ENCODE measurements around the gene COL2A1. TPM values are rescaled to one million over a fixed set of nuclear protein-coding genes. Genes with fewer than 3 reads are reported as not detected.

COL2A1 gene
- polyA plus RNA-seq, 1 donor (not counting 4 experiments of a cell fraction or from before 2014, with no cell fraction given), result 0.03 TPM

DNA sequence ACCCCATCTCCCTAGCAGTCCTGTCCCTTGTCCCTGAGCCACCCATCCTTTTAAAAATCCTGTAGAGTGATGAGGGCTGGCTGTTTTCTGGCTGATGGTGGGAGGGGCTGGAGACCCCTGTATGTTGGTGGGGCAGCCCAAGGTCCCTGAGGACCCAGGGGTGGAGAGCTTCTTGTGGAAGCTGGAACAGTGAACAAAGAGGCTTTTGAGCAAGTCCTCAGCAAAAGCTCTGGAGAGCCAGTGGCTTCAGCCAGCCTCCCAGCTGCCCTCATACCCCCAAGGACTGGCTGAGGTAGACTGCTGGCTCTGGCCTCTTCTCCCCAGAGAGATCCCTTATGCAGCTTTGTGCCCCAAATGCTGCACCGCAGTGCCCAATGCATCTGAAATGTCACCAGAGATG, 29.2 kb upstream of the COL2A1 start:
- dilution Hi-C loops (cut with MboI; ENCODE audit: extremely low pct_ligation_motif_present, low sequenced_read_pairs), result no loop called here
- no peak for FAIRE-seq
- DNase-seq (ENCODE audit: low read depth, low spot score), result no peak

DNA sequence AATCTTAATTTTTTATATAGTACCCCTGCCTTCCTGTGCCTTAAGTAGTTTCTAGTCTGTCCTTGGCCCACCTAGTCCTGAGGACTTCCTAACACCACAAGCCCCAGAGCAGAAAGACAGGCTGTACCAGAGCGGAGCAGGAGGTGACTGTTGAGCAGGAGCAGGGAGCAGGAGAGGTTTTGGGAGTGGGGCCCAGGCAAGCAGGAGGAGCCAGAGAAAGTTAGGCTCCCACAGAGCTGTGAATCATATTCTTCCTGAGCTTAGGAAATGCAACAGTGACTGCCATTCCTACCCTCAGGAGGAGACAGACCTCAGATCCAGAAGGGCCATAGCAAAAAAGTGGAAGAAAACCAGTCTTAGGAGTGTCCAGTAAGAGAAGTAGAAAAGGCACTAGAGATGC, 28.3 kb upstream of the COL2A1 start:
- no peaks in the 10 kb centered on the region for H3K79me2 ChIP-seq (ENCODE audit: control insufficient read depth, insufficient read depth, low read length)
- H3K9ac ChIP-seq (ENCODE audit: control insufficient read depth, extremely low read depth, insufficient read depth, low read length), result no peak overlapping the region
- H3K4me3 ChIP-seq (ENCODE audit: control insufficient read depth in 2 of 3, extremely low read depth in 1 of 3, insufficient read depth in 2 of 3, low read depth in 1 of 3, low read length in 3 of 3), result no peak overlapping the region
- dilution Hi-C loops (cut with MboI; ENCODE audit: extremely low pct_ligation_motif_present, low sequenced_read_pairs), result no loop called here
- FAIRE-seq (no peak), DNase-seq (ENCODE audit: low read depth, low spot score) (no peak)
- no peak overlapping the region for H3K27ac ChIP-seq (ENCODE audit: control insufficient read depth, insufficient read depth, low read length)
- no peak for TF ChIP-seq EZH2 (IDR thresholded peaks at IDR 0.05; ENCODE audit: low read length)
- TF ChIP-seq, protein P1, sequence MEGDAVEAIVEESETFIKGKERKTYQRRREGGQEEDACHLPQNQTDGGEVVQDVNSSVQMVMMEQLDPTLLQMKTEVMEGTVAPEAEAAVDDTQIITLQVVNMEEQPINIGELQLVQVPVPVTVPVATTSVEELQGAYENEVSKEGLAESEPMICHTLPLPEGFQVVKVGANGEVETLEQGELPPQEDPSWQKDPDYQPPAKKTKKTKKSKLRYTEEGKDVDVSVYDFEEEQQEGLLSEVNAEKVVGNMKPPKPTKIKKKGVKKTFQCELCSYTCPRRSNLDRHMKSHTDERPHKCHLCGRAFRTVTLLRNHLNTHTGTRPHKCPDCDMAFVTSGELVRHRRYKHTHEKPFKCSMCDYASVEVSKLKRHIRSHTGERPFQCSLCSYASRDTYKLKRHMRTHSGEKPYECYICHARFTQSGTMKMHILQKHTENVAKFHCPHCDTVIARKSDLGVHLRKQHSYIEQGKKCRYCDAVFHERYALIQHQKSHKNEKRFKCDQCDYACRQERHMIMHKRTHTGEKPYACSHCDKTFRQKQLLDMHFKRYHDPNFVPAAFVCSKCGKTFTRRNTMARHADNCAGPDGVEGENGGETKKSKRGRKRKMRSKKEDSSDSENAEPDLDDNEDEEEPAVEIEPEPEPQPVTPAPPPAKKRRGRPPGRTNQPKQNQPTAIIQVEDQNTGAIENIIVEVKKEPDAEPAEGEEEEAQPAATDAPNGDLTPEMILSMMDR (optimal IDR thresholded peaks at IDR 0.05 in 1 of 3, IDR thresholded peaks at IDR 0.05 in 1 of 3, conservative IDR thresholded peaks at IDR 0.05 in 1 of 3; ENCODE audit: extremely low read depth in 1 of 3, insufficient read depth in 2 of 3, low read length in 3 of 3), result no peak
- H3K4me2 ChIP-seq (ENCODE audit: control insufficient read depth, extremely low read depth, insufficient read depth, low read depth, low read length), result no peak overlapping the region
- no peaks in the 10 kb centered on the region for H4K20me1 ChIP-seq (ENCODE audit: control insufficient read depth, extremely low read depth, insufficient read depth, low read length)
- H3K4me1 ChIP-seq (ENCODE audit: control insufficient read depth, extremely low read depth, insufficient read depth, low read length), result peaks cover 3% of the 10 kb centered on the region
- no peak overlapping the region for H2AFZ ChIP-seq (ENCODE audit: control insufficient read depth, low read length)
- H3K36me3 ChIP-seq (ENCODE audit: control insufficient read depth in 2 of 2, extremely low read depth in 1 of 2, insufficient read depth in 2 of 2, low read length in 2 of 2), result no peaks in the 10 kb centered on the region
- no peaks in the 10 kb centered on the region for H3K9me1 ChIP-seq (ENCODE audit: control insufficient read depth, extremely low read depth, insufficient read depth, low read length)
- no peaks in the 10 kb centered on the region for H3K9me3 ChIP-seq (ENCODE audit: control insufficient read depth, low read depth, low read length)
- no peaks in the 10 kb centered on the region for H3K27me3 ChIP-seq (ENCODE audit: control insufficient read depth, extremely low read depth, insufficient read depth, low read length)

More for the DNA sequence above, 29.2 kb upstream of the COL2A1 start:
- no peaks in the 10 kb centered on the region for H3K79me2 ChIP-seq (ENCODE audit: control insufficient read depth, insufficient read depth, low read length)
- H3K4me2 ChIP-seq (ENCODE audit: control insufficient read depth, extremely low read depth, insufficient read depth, low read depth, low read length), result no peak overlapping the region
- H4K20me1 ChIP-seq (ENCODE audit: control insufficient read depth, extremely low read depth, insufficient read depth, low read length), result no peaks in the 10 kb centered on the region
- H3K9me1 ChIP-seq (ENCODE audit: control insufficient read depth, extremely low read depth, insufficient read depth, low read length), result no peaks in the 10 kb centered on the region
- H3K4me3 ChIP-seq (ENCODE audit: control insufficient read depth in 2 of 3, extremely low read depth in 1 of 3, insufficient read depth in 2 of 3, low read depth in 1 of 3, low read length in 3 of 3), result no peak overlapping the region
- no peaks in the 10 kb centered on the region for H3K9me3 ChIP-seq (ENCODE audit: control insufficient read depth, low read depth, low read length)
- TF ChIP-seq EZH2 (IDR thresholded peaks at IDR 0.05; ENCODE audit: low read length), result no peak
- TF ChIP-seq, protein P1 (optimal IDR thresholded peaks at IDR 0.05 in 1 of 3, IDR thresholded peaks at IDR 0.05 in 1 of 3, conservative IDR thresholded peaks at IDR 0.05 in 1 of 3; ENCODE audit: extremely low read depth in 1 of 3, insufficient read depth in 2 of 3, low read length in 3 of 3), result no peak
- peaks cover 3% of the 10 kb centered on the region for H3K4me1 ChIP-seq (ENCODE audit: control insufficient read depth, extremely low read depth, insufficient read depth, low read length)
- no peak overlapping the region for H2AFZ ChIP-seq (ENCODE audit: control insufficient read depth, low read length)
- no peaks in the 10 kb centered on the region for H3K36me3 ChIP-seq (ENCODE audit: control insufficient read depth in 2 of 2, extremely low read depth in 1 of 2, insufficient read depth in 2 of 2, low read length in 2 of 2)
- H3K27ac ChIP-seq (ENCODE audit: control insufficient read depth, insufficient read depth, low read length), result no peak overlapping the region
- H3K27me3 ChIP-seq (ENCODE audit: control insufficient read depth, extremely low read depth, insufficient read depth, low read length), result no peaks in the 10 kb centered on the region
- H3K9ac ChIP-seq (ENCODE audit: control insufficient read depth, extremely low read depth, insufficient read depth, low read length), result no peak overlapping the region

Data from keratinocyte (primary cell).